KOPT-K1 (cell line): ENCODE data around the gene TTN.

ENCODE experiments used
- H3K27ac ChIP-seq: fragments of 200-600 bp; sonication (generic); 2 replicates; pipeline ENCODE4 v1.5.1; 2016; ENCODE audit warnings: antibody characterized with exemption, mild to moderate bottlenecking, low read depth, low read length; ENCODE audit not compliant: poor library complexity, severe bottlenecking
- H3K36me3 ChIP-seq: fragments of 200-600 bp; sonication (generic); 2 replicates; pipeline ENCODE4 v1.5.1; 2017; ENCODE audit warnings: antibody characterized with exemption, mild to moderate bottlenecking, low read length, moderate library complexity; ENCODE audit not compliant: insufficient read depth
- H3K9me3 ChIP-seq: fragments of 200-600 bp; sonication (generic); 2 replicates; pipeline ENCODE4 v1.5.1; 2017; ENCODE audit warnings: antibody characterized with exemption, low read length, mild to moderate bottlenecking; ENCODE audit not compliant: insufficient read depth, poor library complexity, severe bottlenecking

Gene TTN

DNA sequence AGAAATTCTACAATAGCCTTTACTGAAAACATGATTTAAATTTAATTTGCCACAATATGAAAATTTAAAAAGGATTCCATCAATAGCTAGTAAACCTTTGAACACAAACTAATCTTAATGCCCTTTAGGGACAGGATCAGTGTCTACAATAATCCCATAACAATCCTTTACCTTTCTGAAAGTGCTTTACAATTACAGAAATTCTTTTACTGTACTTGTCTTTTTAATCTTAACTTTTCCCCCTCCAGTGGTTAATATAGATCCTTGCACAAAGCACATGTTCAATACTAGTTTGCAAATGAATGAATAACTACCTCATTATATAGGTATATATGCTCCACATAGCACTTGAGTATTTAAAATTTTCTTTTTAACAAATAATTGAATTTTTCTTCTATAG is 204.3 kb downstream of the TTN start:
- Histone ChIP-seq H3K36me3 (no peaks in the 10 kb centered on the region; the same call in 1 of the 2 replicates), H3K27ac (no peak overlapping the region), H3K9me3 (no peaks in the 10 kb centered on the region)

DNA sequence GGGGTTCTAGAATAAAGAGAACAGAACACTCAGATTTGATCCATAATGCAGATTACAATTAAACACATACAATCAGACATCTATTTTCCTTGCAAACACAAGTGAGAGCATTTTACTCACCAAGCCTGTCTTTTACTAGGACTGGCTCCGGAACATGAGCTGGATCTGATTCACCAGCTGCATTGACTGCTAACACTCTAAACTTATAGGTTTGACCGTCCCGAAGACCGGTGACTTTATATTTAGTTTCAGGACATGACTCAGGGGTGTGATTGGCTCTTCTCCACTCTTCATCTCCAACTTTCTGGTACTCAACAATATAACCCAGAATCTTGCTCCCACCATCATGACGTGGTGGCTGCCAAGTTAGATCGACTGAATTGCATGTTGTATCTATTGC is 214.6 kb downstream of the TTN start:
- no peaks in the 10 kb centered on the region for H3K36me3 ChIP-seq
- no peaks in the 10 kb centered on the region for H3K9me3 ChIP-seq

DNA sequence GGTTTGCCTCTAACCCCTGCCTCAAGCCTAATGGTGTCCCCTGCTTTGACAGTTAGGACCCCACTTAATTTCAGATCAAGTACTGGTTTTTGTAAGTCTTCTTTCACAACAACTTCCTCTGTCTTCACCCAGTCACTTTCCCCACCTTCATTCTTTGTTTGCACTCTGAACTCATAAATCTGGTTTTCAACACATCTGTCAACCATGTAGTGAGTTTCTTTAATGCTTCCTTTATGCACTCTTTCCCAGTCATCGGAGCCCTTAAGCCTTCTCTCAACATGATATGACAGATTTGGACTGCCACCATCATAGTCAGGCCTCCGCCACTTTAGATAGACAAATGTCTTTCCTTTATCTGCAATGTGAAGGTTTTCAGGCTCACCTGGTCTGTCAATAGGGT is 217.9 kb downstream of the TTN start:
- no peak overlapping the region for H3K27ac ChIP-seq
- H3K36me3 ChIP-seq: no peaks in the 10 kb centered on the region
- no peaks in the 10 kb centered on the region for H3K9me3 ChIP-seq

More for the DNA sequence above, 214.6 kb downstream of the TTN start:
- no peak overlapping the region for H3K27ac ChIP-seq

DNA sequence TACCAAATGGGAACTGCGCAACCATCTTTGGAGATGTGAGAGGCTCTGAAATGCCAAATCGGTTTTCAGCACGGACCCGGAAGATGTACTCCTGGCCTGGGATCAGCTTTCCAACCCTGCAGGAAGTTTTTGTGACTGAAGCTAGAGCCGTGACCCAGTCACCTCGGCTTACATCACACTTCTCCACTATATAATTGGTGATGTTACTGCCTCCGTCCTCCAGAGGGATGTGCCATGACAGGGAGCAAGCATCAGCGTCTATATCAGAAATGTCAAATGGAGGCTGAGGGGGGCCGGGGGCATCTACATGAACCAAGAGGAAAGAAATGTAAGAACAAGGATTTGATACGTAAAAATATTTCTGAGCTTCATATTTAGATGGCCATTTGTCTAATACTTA is 222.6 kb downstream of the TTN start:
- Histone ChIP-seq H3K36me3 (no peaks in the 10 kb centered on the region), H3K9me3 (no peaks in the 10 kb centered on the region), H3K27ac (no peak overlapping the region)

DNA sequence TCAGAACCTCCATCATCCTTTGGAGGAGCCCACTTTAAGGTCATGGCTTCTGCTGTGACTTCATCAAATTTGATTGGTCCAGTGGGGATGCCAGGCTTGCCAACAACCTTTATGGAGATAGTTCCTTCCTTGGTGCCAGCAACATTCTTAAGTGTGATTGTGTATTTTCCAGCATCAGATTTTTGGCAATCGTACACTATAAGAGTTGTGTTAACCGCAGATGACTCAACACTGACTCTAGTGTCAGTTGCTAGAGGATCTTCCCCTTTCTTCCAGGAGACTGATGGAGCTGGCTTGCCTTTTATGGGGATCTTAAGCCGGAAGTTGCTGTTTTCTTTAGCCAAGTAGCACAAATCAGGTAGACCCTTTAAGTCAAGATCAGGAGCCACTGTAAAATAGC is 228.2 kb downstream of the TTN start:
- Histone ChIP-seq H3K27ac (no peak overlapping the region), H3K9me3 (peaks cover 4% of the 10 kb centered on the region), H3K36me3 (peaks cover 16% of the 10 kb centered on the region; the same call in 1 of the 2 replicates)

DNA sequence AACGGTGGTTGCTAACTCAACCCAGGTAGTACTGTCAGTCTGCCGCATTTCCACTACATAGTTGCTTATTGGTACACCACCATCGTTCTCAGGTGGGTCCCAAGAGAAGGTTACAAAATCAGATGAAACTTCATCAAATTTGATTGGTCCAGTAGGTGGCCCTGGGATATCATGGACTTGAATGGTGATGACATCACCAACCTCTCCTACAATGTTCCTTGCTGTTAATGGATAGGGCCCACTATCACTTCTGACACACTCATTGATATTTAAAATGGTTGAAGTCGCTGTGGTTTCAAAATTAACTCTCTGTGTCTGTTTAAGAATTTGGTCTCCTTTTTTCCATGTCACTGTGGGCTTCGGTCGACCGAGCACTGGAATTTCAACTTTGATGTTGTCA is 232.4 kb downstream of the TTN start:
- H3K9me3 ChIP-seq: peaks cover 4% of the 10 kb centered on the region
- no peak overlapping the region for H3K27ac ChIP-seq
- H3K36me3 ChIP-seq: peaks cover 22% of the 10 kb centered on the region; the same call in 1 of the 2 replicates

DNA sequence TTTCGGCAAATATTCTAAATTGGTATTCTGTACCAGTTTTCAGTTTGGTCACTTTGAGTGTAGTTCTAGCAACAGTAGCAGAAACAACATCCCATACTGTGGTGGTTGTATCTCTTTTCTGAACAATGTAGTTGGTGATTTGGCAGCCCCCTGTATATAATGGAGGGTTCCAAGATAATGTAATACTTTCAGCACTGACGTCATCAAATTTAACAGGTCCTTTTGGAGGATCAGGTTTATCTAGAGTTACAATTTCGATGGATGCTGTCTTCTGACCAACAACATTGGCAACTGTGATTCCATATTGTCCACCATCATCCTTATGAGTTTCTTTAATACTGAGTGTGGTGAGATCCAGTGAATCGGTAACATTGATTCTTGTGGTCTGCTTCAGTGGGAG is 239.0 kb downstream of the TTN start:
- Histone ChIP-seq H3K9me3 (no peaks in the 10 kb centered on the region), H3K36me3 (no peaks in the 10 kb centered on the region), H3K27ac (no peak overlapping the region)

DNA sequence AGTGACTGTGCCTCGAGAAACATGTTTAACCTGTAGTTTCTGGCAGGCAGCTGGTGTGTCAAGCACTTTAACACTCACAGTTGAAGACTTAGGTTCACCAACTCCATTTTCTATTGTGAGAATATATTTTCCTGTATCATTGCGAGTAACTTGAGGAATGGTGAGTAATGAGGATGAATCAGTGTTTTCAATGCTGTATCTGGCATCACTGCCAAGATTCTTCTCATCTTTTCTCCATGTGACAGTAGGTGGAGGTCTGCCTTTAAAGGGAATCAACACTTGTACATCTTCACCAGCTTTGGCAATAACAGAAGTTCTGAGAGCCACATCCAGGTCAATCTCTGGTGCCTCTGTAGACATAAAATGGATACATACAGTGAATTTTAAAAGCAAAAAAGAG is 254.2 kb downstream of the TTN start:
- Histone ChIP-seq H3K27ac (no peak overlapping the region), H3K36me3 (no peaks in the 10 kb centered on the region; the same call in 1 of the 2 replicates), H3K9me3 (no peaks in the 10 kb centered on the region)

DNA sequence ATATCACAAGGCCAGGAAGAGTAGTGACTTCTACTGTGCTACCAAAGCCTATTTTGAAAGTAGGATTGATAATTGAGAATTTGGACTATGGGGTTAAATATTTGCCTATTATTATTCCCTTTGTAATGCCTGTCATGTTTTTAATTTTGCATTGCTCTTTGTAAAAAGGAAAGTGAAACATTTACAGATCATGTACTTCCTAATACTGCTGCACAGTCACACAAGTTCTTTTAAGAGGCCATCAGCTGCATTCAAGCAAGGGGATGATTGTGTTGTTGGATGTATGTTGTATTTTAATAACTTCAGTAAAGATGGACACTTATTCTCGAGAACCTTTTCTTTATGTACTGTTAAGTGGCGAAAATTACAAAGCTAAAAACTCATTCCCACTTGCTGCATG is 256.9 kb downstream of the TTN start:
- Histone ChIP-seq H3K9me3 (no peaks in the 10 kb centered on the region), H3K36me3 (peaks cover 8% of the 10 kb centered on the region; the same call in 1 of the 2 replicates), H3K27ac (no peak overlapping the region)

DNA sequence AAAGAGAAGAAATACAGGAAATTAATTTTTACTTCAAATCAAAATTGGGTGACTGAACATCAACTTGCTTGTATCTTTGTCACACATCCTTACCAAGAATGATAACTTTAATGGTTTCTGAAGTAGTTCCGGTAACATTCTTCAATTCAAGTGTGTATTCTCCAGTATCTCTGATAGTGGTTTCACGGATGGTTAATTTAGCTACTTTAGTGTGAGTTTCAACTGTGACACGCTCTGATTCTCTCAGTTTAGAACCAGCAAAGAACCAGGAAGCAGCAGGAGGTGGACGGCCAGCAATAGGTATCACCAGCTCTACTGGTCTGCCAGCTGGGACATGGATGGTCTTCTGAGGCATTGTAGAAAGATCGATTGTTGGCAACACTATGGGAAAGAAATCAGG is 264.7 kb downstream of the TTN start:
- Histone ChIP-seq H3K27ac (no peak overlapping the region), H3K9me3 (no peaks in the 10 kb centered on the region), H3K36me3 (peaks cover 22% of the 10 kb centered on the region; the same call in 1 of the 2 replicates)

DNA sequence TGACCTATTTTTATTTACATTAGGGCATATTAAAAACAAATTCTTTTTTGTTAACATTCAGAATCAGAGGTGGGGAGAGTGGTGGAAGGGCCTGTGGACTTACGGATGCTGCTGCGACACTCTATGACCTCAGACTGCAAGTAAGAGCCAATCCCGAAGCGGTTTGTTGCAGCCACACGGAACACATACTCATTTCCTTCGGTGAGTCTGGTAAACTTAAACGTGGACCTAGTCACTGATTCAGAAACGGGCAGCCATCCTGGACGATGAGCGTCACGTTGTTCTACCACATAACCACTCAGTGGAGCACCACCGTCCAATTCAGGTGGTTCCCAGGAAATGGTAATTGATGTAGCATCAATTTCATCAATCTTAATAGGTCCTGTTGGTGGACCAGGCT is 265.1 kb downstream of the TTN start:
- peaks cover 26% of the 10 kb centered on the region; the same call in 1 of the 2 replicates for H3K36me3 ChIP-seq
- H3K9me3 ChIP-seq: no peaks in the 10 kb centered on the region
- no peak overlapping the region for H3K27ac ChIP-seq

DNA sequence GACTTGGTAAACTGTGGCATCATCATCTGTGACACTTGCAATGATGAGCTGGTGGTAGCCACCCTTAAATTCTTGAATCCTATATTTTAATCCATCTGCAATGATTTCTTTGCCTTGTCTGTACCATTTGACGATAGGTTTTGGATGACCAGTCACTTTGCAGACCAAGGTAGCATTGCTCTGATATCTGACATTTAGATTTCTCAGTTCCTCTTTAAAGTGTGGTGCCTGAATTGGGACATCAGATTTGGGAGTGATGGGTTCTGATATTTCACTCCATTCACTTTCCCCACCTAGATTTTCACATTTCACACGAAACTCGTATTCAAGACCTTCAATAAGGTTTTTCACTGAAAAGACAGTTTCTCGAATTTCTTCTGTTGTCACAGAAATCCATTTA is 271.2 kb downstream of the TTN start:
- peaks cover 34% of the 10 kb centered on the region; the same call in 1 of the 2 replicates for H3K36me3 ChIP-seq
- H3K27ac ChIP-seq: no peak overlapping the region

DNA sequence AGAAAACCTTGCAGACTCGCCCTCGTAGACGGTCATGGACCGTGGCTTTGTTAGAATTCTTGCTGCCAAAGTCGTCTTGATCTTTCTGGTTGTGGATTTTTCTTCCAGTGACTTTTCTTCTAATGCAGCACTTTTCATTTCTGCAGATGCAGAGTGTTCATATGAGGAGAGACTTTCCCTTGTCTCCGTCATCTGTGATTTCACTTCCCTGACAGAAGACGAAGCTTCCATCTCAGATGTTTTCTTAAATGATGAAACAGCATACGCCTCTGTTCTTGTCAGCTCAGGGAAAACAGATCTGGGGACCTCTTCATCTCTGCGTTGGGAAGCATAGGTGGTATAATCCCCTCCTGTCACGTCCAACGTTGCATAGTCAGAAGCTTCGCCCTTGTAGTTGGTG is 276.1 kb downstream of the TTN start:
- Histone ChIP-seq H3K9me3 (no peaks in the 10 kb centered on the region), H3K27ac (no peak overlapping the region), H3K36me3 (peaks cover 17% of the 10 kb centered on the region; the same call in 1 of the 2 replicates)

More for the DNA sequence above, 271.2 kb downstream of the TTN start:
- no peaks in the 10 kb centered on the region for H3K9me3 ChIP-seq

DNA sequence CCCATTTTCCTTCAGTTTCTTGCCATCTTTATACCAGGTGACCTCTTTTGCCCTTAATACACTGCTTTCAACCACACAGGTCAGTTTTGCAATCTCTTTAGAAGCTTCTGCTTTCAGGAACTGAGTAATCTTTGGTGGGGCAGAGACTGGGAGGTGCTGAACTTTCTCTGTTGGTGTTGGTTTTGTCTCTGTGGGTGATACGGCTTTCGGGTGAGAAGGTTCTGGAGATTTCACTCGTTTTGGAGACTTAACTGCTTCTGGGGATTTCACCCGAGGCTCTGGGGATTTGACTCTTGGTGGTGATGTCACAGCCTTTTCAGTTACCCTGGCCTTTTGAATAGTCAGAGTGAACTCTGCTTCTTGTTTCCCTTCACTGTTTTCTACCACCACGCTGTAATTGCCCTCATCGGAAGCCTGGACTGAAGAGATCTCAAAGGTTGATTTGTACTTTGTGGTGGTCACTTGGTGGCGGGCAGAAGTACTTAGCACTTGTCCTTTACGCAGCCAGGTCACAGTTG is 276.5 kb downstream of the TTN start:
- no peak overlapping the region for H3K27ac ChIP-seq
- H3K36me3 ChIP-seq: peaks cover 17% of the 10 kb centered on the region; the same call in 1 of the 2 replicates
- no peaks in the 10 kb centered on the region for H3K9me3 ChIP-seq

DNA sequence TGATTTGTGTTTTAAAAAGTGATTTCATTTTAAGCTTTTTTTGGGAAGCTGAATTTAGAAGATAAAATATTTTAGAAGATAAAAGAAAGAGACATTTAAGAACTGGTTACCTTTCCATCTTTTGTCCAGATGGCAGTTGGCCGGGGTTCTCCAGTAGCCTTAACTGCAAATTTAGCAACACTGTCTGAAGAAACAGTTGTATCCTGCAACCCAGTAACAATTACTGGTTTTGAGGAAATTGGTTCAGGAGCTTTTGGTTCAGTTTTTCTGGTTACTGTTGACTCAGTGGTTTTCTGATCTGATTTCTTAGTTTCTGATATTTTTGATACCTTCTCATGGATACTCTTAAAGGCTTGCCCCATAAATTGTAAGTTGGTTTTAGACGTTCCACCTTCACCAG is 277.1 kb downstream of the TTN start:
- peaks cover 17% of the 10 kb centered on the region; the same call in 1 of the 2 replicates for H3K36me3 ChIP-seq

DNA sequence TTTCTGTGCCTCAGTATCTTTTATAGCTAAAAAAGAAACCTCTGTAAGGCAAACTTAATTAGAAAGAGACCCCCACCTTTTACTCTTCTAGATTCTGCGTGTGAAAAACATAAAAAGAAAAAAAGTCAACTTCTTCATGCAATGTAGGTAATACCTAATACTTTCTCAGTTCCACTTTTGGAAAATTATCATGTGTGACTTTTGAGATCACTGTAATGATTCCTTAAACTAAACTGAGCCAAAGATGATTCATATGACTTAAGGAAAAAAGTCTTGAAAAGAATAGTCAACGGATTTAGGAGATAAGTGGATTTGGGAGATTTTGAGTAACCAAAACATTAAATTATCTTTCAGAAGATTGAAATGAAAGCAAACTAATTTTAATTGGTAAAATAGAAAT is 278.0 kb downstream of the TTN start:
- H3K36me3 ChIP-seq: peaks cover 17% of the 10 kb centered on the region; the same call in 1 of the 2 replicates
- H3K27ac ChIP-seq: no peak overlapping the region
- no peaks in the 10 kb centered on the region for H3K9me3 ChIP-seq

More for the DNA sequence above, 277.1 kb downstream of the TTN start:
- Histone ChIP-seq H3K27ac (no peak overlapping the region), H3K9me3 (no peaks in the 10 kb centered on the region)
